Activated CD4-positive, alpha-beta T cell treated with anti-CD3 and anti-CD28 coated beads, Interleukin-2, amount 10 ng/mL, durations not matched to agents 7 days and 5 days (primary cell): ENCODE measurements around the gene LHFPL4. TPM values are rescaled to one million over a fixed set of nuclear protein-coding genes. Genes with fewer than 3 reads are reported as not detected.
"Not testable (repeated sequence)": the region's sequence is repeated elsewhere in the genome, so short reads cannot be mapped to it uniquely, and the experiment has no call there.

Source experiments
- CTCF ChIA-PET: fragments of 350-600 bp; sonication (Branson Sonifier 250); formaldehyde crosslinking; loops from one replicate; lab custom pipeline; 2021; ENCODE audit warnings: antibody characterized with exemption; lab: Charles Lee
- POLR2A ChIA-PET: fragments of 350-600 bp; sonication (Branson Sonifier 250); formaldehyde crosslinking; loops from one replicate; lab custom pipeline; 2021; ENCODE audit warnings: antibody characterized with exemption; lab: Charles Lee
- DNase-seq: peaks from one replicate; pipeline ENCODE4 v3.0.0-alpha.2; 2020
- H3K27ac Mint-ChIP-seq: one replicate; pipeline ENCODE4 v1.8.0; 2021; ENCODE audit warnings: mild to moderate bottlenecking, moderate library complexity, mixed read lengths
- H3K27me3 Mint-ChIP-seq: one replicate; pipeline ENCODE4 v1.8.0; 2021; ENCODE audit warnings: mixed read lengths
- H3K36me3 Mint-ChIP-seq: one replicate; pipeline ENCODE4 v1.8.0; 2021; ENCODE audit warnings: low read depth, mixed read lengths
- H3K4me1 Mint-ChIP-seq: one replicate; pipeline ENCODE4 v1.8.0; 2021; ENCODE audit warnings: mixed read lengths
- H3K4me3 Mint-ChIP-seq: one replicate; pipeline ENCODE4 v1.8.0; 2021; ENCODE audit warnings: mild to moderate bottlenecking, moderate library complexity, mixed read lengths
- H3K9me3 Mint-ChIP-seq: one replicate; pipeline ENCODE4 v1.8.0; 2021; ENCODE audit warnings: mixed read lengths
- total RNA-seq, 2 experiments: library from RNA; stranded (reverse); gene quantifications; one replicate each; pipeline ENCODE4 v1.2.3, GENCODE V29; 2021

The LHFPL4 gene
- total RNA-seq = not detected

DNA sequence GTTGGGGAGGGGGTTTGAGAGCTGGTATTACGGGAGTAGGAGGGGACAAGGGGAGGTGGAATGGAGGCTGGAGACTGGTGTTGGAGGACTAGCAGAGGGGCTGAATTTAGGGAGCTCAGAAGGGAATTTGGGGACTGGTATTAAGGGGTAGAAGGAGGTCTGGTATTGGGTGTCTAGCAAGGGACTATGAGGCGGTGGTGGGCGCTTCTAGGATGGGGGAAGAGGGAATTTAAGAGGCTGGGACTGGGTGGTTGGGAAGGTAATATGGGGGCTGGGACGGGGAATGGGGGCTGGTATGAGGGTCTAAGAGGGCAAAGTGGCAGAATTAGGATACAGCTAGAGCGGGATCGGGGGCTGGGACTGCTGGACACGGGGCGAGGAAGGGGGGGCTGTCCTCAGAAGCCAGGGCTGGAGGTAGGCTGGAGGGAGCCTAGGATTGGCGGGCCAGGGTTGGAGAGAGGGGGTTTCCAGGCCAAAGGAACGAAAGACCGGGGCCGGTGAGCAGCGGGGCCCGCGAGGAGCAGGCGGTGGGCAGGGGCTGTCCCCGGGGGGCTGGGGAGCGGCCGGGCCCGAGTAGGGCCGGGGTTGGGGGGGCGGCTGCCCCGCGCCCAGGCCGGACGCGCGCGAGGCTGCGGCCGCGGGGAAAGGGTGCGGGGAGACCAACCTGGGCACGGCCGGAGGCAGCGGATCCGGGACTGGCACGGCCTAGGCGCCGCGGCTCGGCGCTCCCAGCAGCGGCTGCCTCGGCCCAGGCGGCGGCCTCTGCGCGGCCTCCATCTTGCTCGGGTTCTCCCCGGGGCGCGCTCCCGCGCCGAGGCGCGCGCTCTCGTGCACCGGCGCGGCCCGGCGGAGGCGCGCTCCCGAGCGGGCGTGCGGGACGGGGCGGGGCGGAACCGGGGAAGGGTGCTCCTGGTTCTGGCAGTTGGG lies at the start of gene LHFPL4:
Gene LHFPL4 (minus strand): TSS at position 802 of the 927 bp plus-strand sequence. CDS start 1,143 bp downstream, outside the sequence.
- ChIA-PET POLR2A (no interaction called here), CTCF (interaction anchor here (0.8 kb wide), 1 partner anchor 16 kb away, joined by 3 read pairs; no protein-coding TSS in a partner anchor)
- Mint-ChIP-seq H3K4me3 (no peak within 1 kb of the TSS), H3K27ac (no peak within 1 kb of the TSS), H3K9me3 (no peaks in the 10 kb centered on the region), H3K27me3 (peaks cover 39% of the 10 kb centered on the region), H3K4me1 (peaks cover 4% of the 10 kb centered on the region), H3K36me3 (peaks cover 3% of the 10 kb centered on the region)
- DNase-seq = no peak

GRCh38 chr3:9602620-9603019 lies 49.0 kb upstream of the LHFPL4 start:
- CTCF ChIA-PET = no interaction called here
- H3K4me1 Mint-ChIP-seq = peaks cover 2% of the 10 kb centered on the region
- H3K27ac Mint-ChIP-seq = no peak overlapping the region
- POLR2A ChIA-PET = no interaction called here
- H3K4me3 Mint-ChIP-seq = no peak overlapping the region
- H3K9me3 Mint-ChIP-seq = peaks cover 7% of the 10 kb centered on the region
- peaks cover 28% of the 10 kb centered on the region for H3K27me3 Mint-ChIP-seq
- no peaks in the 10 kb centered on the region for H3K36me3 Mint-ChIP-seq
- no peak for DNase-seq

GRCh38 chr3:9601006-9601581 lies 47.5 kb upstream of the LHFPL4 start:
- CTCF ChIA-PET = interaction anchor here (0.9 kb wide), 1 partner anchor 21 kb away, joined by 3 read pairs; no protein-coding TSS in a partner anchor
- H3K27ac Mint-ChIP-seq = not testable (repeated sequence)

DNA sequence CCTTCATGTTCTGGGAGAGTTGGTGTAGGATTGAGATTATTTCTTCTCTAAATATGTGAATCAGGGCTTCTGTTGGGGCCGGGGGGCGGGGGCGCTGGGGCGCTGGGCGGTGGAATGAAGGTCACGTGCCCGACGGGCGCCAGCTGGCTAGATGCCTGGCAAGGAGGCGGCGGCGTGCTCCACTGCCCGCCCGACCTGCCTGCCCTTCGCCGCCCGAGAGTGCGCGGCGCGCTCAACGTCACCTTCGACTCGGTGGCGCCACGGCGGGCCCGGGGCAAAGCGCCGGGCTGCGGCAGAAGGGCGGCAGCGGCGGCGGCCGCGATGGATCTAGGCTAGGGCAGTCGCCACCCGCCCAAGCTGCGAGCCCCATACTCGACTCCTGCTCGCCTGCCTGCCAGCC lies 47.0 kb upstream of the LHFPL4 start:
- DNase-seq = peak; percentile 6
- POLR2A ChIA-PET = no interaction called here
- peaks cover 2% of the 10 kb centered on the region for H3K4me1 Mint-ChIP-seq

More at GRCh38 chr3:9601006-9601581, 47.5 kb upstream of the LHFPL4 start:
- H3K4me1 Mint-ChIP-seq, H3K9me3 Mint-ChIP-seq, H3K4me3 Mint-ChIP-seq, DNase-seq, H3K36me3 Mint-ChIP-seq, POLR2A ChIA-PET: not testable (repeated sequence)
- H3K27me3 Mint-ChIP-seq = peaks cover 28% of the 10 kb centered on the region

GRCh38 chr3:9598783-9599387 lies 45.3 kb upstream of the LHFPL4 start:
- H3K4me3 Mint-ChIP-seq = no peak overlapping the region
- CTCF ChIA-PET = no interaction called here
- POLR2A ChIA-PET = no interaction called here
- no peak overlapping the region for H3K27ac Mint-ChIP-seq
- H3K9me3 Mint-ChIP-seq = peaks cover 2% of the 10 kb centered on the region
- peaks cover 2% of the 10 kb centered on the region for H3K4me1 Mint-ChIP-seq
- no peak for DNase-seq
- peaks cover 33% of the 10 kb centered on the region for H3K27me3 Mint-ChIP-seq
- no peaks in the 10 kb centered on the region for H3K36me3 Mint-ChIP-seq

More for the DNA sequence above, 47.0 kb upstream of the LHFPL4 start:
- peaks cover 4% of the 10 kb centered on the region for H3K9me3 Mint-ChIP-seq
- no peak overlapping the region for H3K4me3 Mint-ChIP-seq
- CTCF ChIA-PET = no interaction called here
- H3K36me3 Mint-ChIP-seq = no peaks in the 10 kb centered on the region
- no peak overlapping the region for H3K27ac Mint-ChIP-seq
- peaks cover 28% of the 10 kb centered on the region for H3K27me3 Mint-ChIP-seq

- Mint-ChIP-seq H3K4me1 (peaks cover 2% of the 10 kb centered on the region), H3K27ac (no peak overlapping the region), H3K9me3 (peaks cover 2% of the 10 kb centered on the region), H3K36me3 (no peaks in the 10 kb centered on the region), H3K4me3 (no peak overlapping the region), H3K27me3 (peaks cover 28% of the 10 kb centered on the region)
- ChIA-PET CTCF (interaction anchor here (0.5 kb wide), 1 partner anchor 91 kb away, joined by 3 read pairs; no protein-coding TSS in a partner anchor), POLR2A (interaction anchor here (0.7 kb wide), 1 partner anchor 350 kb away, joined by 4 read pairs; no protein-coding TSS in a partner anchor)
- no peak for DNase-seq
Observed at GRCh38 chr3:9595877-9596276, 42.3 kb upstream of the LHFPL4 start.

DNA sequence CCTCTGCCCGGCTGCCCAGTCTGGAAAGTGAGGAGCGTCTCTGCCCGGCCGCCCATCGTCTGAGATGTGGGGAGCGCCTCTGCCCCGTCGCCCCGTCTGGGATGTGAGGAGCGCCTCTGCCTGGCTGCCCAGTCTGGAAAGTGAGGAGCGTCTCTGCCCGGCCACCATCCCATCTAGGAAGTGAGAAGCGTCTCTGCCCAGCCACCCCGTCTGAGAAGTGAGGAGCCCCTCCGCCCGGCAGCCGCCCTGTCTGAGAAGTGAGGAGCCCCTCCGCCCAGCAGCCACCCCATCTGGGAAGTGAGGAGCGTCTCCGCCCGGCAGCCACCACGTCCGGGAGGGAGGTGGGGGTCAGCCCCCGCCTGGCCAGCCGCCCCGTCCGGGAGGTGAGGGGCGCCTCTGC lies 38.2 kb upstream of the LHFPL4 start:
- H3K9me3 Mint-ChIP-seq, DNase-seq, H3K27ac Mint-ChIP-seq, H3K4me3 Mint-ChIP-seq, H3K36me3 Mint-ChIP-seq, POLR2A ChIA-PET, H3K4me1 Mint-ChIP-seq: not testable (repeated sequence)
- CTCF ChIA-PET = interaction anchor here (0.6 kb wide), 1 partner anchor 433 kb away, joined by 3 read pairs; no protein-coding TSS in a partner anchor
- peaks cover 11% of the 10 kb centered on the region for H3K27me3 Mint-ChIP-seq

DNA sequence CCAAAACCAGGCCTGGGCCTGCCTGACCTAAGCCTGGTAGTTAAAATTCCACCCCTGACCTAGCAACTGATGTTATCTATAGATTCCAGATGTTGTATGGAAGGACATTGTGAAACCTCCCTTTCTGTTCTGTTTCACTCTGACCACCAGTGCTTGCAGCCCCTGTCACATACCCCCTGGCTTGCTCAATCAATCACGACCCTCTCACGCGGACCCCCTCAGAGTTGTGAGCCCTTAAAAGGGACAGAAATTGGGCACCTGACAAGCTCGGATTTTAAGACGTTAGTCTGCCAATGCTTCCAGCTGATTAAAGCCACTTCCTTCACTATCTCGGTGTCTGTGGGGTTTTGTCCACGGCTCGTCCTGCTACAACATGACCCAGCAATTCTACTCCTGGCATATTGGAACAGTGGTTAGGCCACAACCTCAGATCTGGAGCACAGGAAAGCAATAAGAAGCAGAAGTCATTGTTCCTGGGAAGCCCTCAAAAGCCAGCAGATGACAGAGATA lies 36.7 kb upstream of the LHFPL4 start:
- H3K36me3 Mint-ChIP-seq = no peaks in the 10 kb centered on the region
- ChIA-PET POLR2A (no interaction called here), CTCF (no interaction called here)
- no peak overlapping the region for H3K27ac Mint-ChIP-seq
- no peaks in the 10 kb centered on the region for H3K9me3 Mint-ChIP-seq
- DNase-seq = no peak
- H3K27me3 Mint-ChIP-seq = peaks cover 11% of the 10 kb centered on the region
- H3K4me1 Mint-ChIP-seq = no peaks in the 10 kb centered on the region
- H3K4me3 Mint-ChIP-seq = no peak overlapping the region

GRCh38 chr3:9583792-9584191 lies 30.2 kb upstream of the LHFPL4 start:
- no peak overlapping the region for H3K4me3 Mint-ChIP-seq
- CTCF ChIA-PET = no interaction called here
- H3K4me1 Mint-ChIP-seq = no peaks in the 10 kb centered on the region
- no peak for DNase-seq
- no peaks in the 10 kb centered on the region for H3K27me3 Mint-ChIP-seq
- H3K36me3 Mint-ChIP-seq = no peaks in the 10 kb centered on the region
- H3K9me3 Mint-ChIP-seq = peaks cover 4% of the 10 kb centered on the region
- H3K27ac Mint-ChIP-seq = no peak overlapping the region
- POLR2A ChIA-PET = interaction anchor here (0.7 kb wide), 1 partner anchor 222 kb away, joined by 4 read pairs; no protein-coding TSS in a partner anchor

DNA sequence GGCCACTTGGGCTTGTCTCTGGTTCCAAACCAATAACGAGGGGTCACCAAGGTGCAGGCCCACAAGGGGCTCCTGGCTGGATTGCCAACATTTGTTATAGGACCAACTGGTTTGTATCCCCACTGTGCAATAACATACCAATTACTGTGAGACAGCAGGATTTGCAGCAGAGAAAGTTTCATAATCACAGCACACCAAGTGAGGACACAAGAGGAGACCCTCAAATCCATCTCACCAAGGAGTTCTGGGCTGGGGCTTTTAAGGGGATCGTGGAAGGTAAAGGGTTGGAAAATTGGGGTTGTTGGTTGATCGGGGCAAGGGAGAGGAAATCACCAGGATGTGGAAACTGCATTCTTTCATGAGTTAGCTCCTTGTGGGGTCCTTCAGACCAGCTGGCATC lies 29.7 kb upstream of the LHFPL4 start:
- ChIA-PET CTCF (no interaction called here), POLR2A (interaction anchor here (0.7 kb wide), 1 partner anchor 221 kb away, joined by 4 read pairs; no protein-coding TSS in a partner anchor)
- no peaks in the 10 kb centered on the region for H3K36me3 Mint-ChIP-seq

DNA sequence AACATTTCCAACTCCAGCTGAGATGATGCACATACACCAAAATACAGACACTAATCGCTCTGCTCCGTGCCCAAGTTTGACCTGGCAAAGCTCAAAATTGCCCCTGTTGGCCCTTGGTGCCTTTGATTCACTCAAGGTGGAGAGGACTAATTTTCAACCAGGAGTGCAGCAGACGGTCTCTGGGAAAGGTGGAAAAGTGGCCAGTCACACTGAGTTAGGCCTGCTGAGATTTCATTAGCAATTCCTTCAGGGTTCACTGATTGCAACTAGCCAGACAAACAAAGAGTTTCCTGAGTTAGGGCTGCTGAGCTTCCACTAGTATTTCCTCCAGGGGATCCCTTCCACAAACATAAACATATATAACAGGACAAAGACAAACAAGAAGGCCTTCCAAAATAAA lies 28.7 kb upstream of the LHFPL4 start:
- CTCF ChIA-PET = interaction anchor here (0.6 kb wide), 1 partner anchor 505 kb away, joined by 3 read pairs; no protein-coding TSS in a partner anchor
- Mint-ChIP-seq H3K36me3 (no peaks in the 10 kb centered on the region), H3K9me3 (peaks cover 4% of the 10 kb centered on the region), H3K4me1 (no peaks in the 10 kb centered on the region), H3K4me3 (no peak overlapping the region), H3K27ac (peak overlapping the region; percentile 25), H3K27me3 (no peaks in the 10 kb centered on the region)
- POLR2A ChIA-PET = no interaction called here
- DNase-seq = no peak

More for the DNA sequence above, 29.7 kb upstream of the LHFPL4 start:
- Mint-ChIP-seq H3K4me3 (no peak overlapping the region), H3K27me3 (no peaks in the 10 kb centered on the region), H3K4me1 (no peaks in the 10 kb centered on the region), H3K9me3 (peaks cover 4% of the 10 kb centered on the region), H3K27ac (no peak overlapping the region)
- no peak for DNase-seq

DNA sequence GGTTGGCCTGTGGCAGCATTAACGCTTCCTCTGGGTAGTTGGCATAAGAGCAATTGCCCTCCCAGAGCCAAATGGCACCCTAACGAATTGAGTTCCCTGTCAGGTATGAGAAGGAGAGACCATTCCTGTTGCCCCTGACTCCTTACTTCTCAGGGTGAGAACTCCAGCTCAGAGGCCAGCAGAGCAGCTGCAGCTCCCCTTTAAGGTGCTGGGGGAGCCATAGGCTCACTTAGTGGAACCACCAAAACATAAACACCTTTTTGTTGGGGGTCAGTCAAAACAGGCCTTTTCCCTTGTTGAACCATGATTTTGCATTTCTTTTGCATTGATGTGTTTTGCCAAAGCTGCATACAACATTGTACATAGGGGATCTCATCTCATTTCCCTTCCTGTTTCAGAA lies 28.1 kb upstream of the LHFPL4 start:
- CTCF ChIA-PET = interaction anchor here (0.6 kb wide), 1 partner anchor 505 kb away, joined by 3 read pairs; no protein-coding TSS in a partner anchor
- no peaks in the 10 kb centered on the region for H3K4me1 Mint-ChIP-seq
- DNase-seq = no peak
- H3K9me3 Mint-ChIP-seq = peaks cover 4% of the 10 kb centered on the region
- no peak overlapping the region for H3K4me3 Mint-ChIP-seq
- no peak overlapping the region for H3K27ac Mint-ChIP-seq
- no peaks in the 10 kb centered on the region for H3K36me3 Mint-ChIP-seq
- POLR2A ChIA-PET = no interaction called here
- no peaks in the 10 kb centered on the region for H3K27me3 Mint-ChIP-seq
